ENCODE results near the gene FCGBP.
"Not testable (repeated sequence)": the region's sequence is repeated elsewhere in the genome, so short reads cannot be mapped to it uniquely, and the experiment has no call there.

Gene FCGBP

GRCh38 chr19:39916236-39916635 is 18.2 kb downstream of the FCGBP start:
- DNase-seq: no peak

GRCh38 chr19:39915848-39916215 is 18.6 kb downstream of the FCGBP start:
- DNase-seq: no peak

- DNase-seq: peak; percentile 19
Measured at GRCh38 chr19:39915101-39915847, 19.2 kb downstream of the FCGBP start.

GRCh38 chr19:39913682-39914333 is 20.6 kb downstream of the FCGBP start:
- DNase-seq: no peak

GRCh38 chr19:39908803-39909202 is 25.6 kb downstream of the FCGBP start:
- no peak for DNase-seq

GRCh38 chr19:39906820-39907611 is 27.4 kb downstream of the FCGBP start:
- no peak for DNase-seq

- DNase-seq: no peak
Measured at GRCh38 chr19:39906283-39906682, 28.2 kb downstream of the FCGBP start.

GRCh38 chr19:39903486-39904091 is 30.8 kb downstream of the FCGBP start:
- DNase-seq: not testable (repeated sequence)

GRCh38 chr19:39902326-39902725 is 32.1 kb downstream of the FCGBP start:
- DNase-seq: not testable (repeated sequence)

GRCh38 chr19:39901681-39902080 is 32.8 kb downstream of the FCGBP start:
- not testable (repeated sequence) for DNase-seq

- not testable (repeated sequence) for DNase-seq
Measured at GRCh38 chr19:39898858-39899257, 35.6 kb downstream of the FCGBP start.

- peak; percentile 72 for DNase-seq
Measured at GRCh38 chr19:39897511-39898245, 36.8 kb downstream of the FCGBP start.

- DNase-seq: not testable (repeated sequence)
Measured at GRCh38 chr19:39895096-39895495, 39.3 kb downstream of the FCGBP start.

GRCh38 chr19:39894236-39894606 is 40.2 kb downstream of the FCGBP start:
- DNase-seq: not testable (repeated sequence)

GRCh38 chr19:39893366-39894235 is 40.8 kb downstream of the FCGBP start:
- DNase-seq: not testable (repeated sequence)

GRCh38 chr19:39892506-39892902 is 41.9 kb downstream of the FCGBP start:
- DNase-seq: not testable (repeated sequence)

GRCh38 chr19:39891660-39892505 is 42.6 kb downstream of the FCGBP start:
- peak; percentile 85 for DNase-seq

GRCh38 chr19:39890755-39891551 is 43.5 kb downstream of the FCGBP start:
- DNase-seq: no peak

Measured in retina (tissue), 1 donor.